ENCODE results near the gene ABAT.

Gene ABAT

DNA sequence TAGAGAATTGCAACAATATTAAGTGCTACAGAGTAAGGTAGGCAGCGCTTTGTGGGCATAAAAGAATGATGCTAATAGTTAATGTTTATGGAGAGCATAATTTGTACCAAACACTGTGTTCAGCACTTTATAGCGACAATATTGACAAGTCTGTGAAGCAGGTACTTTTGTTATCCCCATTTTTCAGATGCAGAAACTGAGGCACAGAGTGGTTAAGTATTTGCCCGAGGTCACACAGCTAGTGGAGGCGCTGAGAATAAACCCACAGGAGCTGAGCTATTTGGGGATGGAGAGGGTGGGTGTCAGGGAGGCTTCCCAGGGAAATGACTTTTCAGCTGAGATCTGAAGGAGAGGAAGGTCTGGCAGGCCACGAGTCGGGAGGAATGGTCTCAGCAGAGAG lies 83.6 kb downstream of the ABAT start:
- Histone ChIP-seq H3K79me2 (ENCODE audit: insufficient read depth, low read length) (no peaks in the 10 kb centered on the region), H3K27ac (ENCODE audit: low read depth, low read length, poor library complexity, severe bottlenecking) (no peak overlapping the region), H2AFZ (ENCODE audit: low read length) (no peak overlapping the region), H4K20me1 (ENCODE audit: insufficient read depth, low read length) (no peaks in the 10 kb centered on the region), H3F3A (ENCODE audit: insufficient read depth, low read length) (no peaks in the 10 kb centered on the region), H3K4me3 (ENCODE audit: low read depth, low read length, poor library complexity, severe bottlenecking) (no peak overlapping the region), H3K4me1 (ENCODE audit: insufficient read depth, low read length, severe bottlenecking) (no peaks in the 10 kb centered on the region), H3K36me3 (ENCODE audit: insufficient read depth, low read length) (no peaks in the 10 kb centered on the region), H3K9me3 (ENCODE audit: low read length) (no peaks in the 10 kb centered on the region), H3K9ac (ENCODE audit: low read length) (no peak overlapping the region), H3K9me2 (ENCODE audit: low read depth, low read length) (no peaks in the 10 kb centered on the region), H3K27me3 (ENCODE audit: insufficient read depth, low read length) (no peaks in the 10 kb centered on the region), H3K4me2 (ENCODE audit: low read length) (no peak overlapping the region)
- no peak for TF ChIP-seq EZH2 (IDR thresholded peaks at IDR 0.05; ENCODE audit: borderline replicate concordance, low read length)
- TF ChIP-seq, protein P1, sequence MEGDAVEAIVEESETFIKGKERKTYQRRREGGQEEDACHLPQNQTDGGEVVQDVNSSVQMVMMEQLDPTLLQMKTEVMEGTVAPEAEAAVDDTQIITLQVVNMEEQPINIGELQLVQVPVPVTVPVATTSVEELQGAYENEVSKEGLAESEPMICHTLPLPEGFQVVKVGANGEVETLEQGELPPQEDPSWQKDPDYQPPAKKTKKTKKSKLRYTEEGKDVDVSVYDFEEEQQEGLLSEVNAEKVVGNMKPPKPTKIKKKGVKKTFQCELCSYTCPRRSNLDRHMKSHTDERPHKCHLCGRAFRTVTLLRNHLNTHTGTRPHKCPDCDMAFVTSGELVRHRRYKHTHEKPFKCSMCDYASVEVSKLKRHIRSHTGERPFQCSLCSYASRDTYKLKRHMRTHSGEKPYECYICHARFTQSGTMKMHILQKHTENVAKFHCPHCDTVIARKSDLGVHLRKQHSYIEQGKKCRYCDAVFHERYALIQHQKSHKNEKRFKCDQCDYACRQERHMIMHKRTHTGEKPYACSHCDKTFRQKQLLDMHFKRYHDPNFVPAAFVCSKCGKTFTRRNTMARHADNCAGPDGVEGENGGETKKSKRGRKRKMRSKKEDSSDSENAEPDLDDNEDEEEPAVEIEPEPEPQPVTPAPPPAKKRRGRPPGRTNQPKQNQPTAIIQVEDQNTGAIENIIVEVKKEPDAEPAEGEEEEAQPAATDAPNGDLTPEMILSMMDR (IDR thresholded peaks at IDR 0.05; ENCODE audit: low read length): no peak

- Histone ChIP-seq H3K9ac (ENCODE audit: low read length) (no peak overlapping the region), H3K79me2 (ENCODE audit: insufficient read depth, low read length) (no peaks in the 10 kb centered on the region), H3K4me2 (ENCODE audit: low read length) (no peak overlapping the region), H3K27ac (ENCODE audit: low read depth, low read length, poor library complexity, severe bottlenecking) (no peak overlapping the region), H3K9me2 (ENCODE audit: low read depth, low read length) (no peaks in the 10 kb centered on the region), H2AFZ (ENCODE audit: low read length) (no peak overlapping the region), H3K9me3 (ENCODE audit: low read length) (no peaks in the 10 kb centered on the region), H4K20me1 (ENCODE audit: insufficient read depth, low read length) (no peaks in the 10 kb centered on the region), H3K36me3 (ENCODE audit: insufficient read depth, low read length) (no peaks in the 10 kb centered on the region), H3F3A (ENCODE audit: insufficient read depth, low read length) (no peaks in the 10 kb centered on the region), H3K4me3 (ENCODE audit: low read depth, low read length, poor library complexity, severe bottlenecking) (no peak overlapping the region), H3K27me3 (ENCODE audit: insufficient read depth, low read length) (no peaks in the 10 kb centered on the region), H3K4me1 (ENCODE audit: insufficient read depth, low read length, severe bottlenecking) (no peaks in the 10 kb centered on the region)
- no peak for TF ChIP-seq EZH2 (IDR thresholded peaks at IDR 0.05; ENCODE audit: borderline replicate concordance, low read length)
- TF ChIP-seq, protein P1 (IDR thresholded peaks at IDR 0.05; ENCODE audit: low read length): no peak
These were observed 85.6 kb downstream of the ABAT start for GRCh38 chr16:8760021-8760420.

GRCh38 chr16:8761078-8761477 lies 86.7 kb downstream of the ABAT start:
- Histone ChIP-seq H3K27ac (ENCODE audit: low read depth, low read length, poor library complexity, severe bottlenecking) (no peak overlapping the region), H4K20me1 (ENCODE audit: insufficient read depth, low read length) (no peaks in the 10 kb centered on the region), H3K79me2 (ENCODE audit: insufficient read depth, low read length) (no peaks in the 10 kb centered on the region), H3K36me3 (ENCODE audit: insufficient read depth, low read length) (no peaks in the 10 kb centered on the region), H3K27me3 (ENCODE audit: insufficient read depth, low read length) (no peaks in the 10 kb centered on the region), H3F3A (ENCODE audit: insufficient read depth, low read length) (no peaks in the 10 kb centered on the region), H3K9ac (ENCODE audit: low read length) (no peak overlapping the region), H2AFZ (ENCODE audit: low read length) (no peak overlapping the region), H3K9me3 (ENCODE audit: low read length) (no peaks in the 10 kb centered on the region), H3K9me2 (ENCODE audit: low read depth, low read length) (no peaks in the 10 kb centered on the region), H3K4me1 (ENCODE audit: insufficient read depth, low read length, severe bottlenecking) (no peaks in the 10 kb centered on the region), H3K4me2 (ENCODE audit: low read length) (no peak overlapping the region), H3K4me3 (ENCODE audit: low read depth, low read length, poor library complexity, severe bottlenecking) (no peak overlapping the region)
- TF ChIP-seq, protein P1 (IDR thresholded peaks at IDR 0.05; ENCODE audit: low read length): no peak
- no peak for TF ChIP-seq EZH2 (IDR thresholded peaks at IDR 0.05; ENCODE audit: borderline replicate concordance, low read length)

All from OCI-LY1 (cell line).